GM18858 (cell line): Measurements from ENCODE around the gene NEMP1.
"Not testable (repeated sequence)": the region's sequence is repeated elsewhere in the genome, so short reads cannot be mapped to it uniquely, and the experiment has no call there.

Source experiments
- ATAC-seq: cut with Tn5 transposase; IDR thresholded peaks from one replicate; pipeline ENCODE4 v1.9.1; 2021; ENCODE audit not compliant: unreplicated experiment

NEMP1 gene

DNA sequence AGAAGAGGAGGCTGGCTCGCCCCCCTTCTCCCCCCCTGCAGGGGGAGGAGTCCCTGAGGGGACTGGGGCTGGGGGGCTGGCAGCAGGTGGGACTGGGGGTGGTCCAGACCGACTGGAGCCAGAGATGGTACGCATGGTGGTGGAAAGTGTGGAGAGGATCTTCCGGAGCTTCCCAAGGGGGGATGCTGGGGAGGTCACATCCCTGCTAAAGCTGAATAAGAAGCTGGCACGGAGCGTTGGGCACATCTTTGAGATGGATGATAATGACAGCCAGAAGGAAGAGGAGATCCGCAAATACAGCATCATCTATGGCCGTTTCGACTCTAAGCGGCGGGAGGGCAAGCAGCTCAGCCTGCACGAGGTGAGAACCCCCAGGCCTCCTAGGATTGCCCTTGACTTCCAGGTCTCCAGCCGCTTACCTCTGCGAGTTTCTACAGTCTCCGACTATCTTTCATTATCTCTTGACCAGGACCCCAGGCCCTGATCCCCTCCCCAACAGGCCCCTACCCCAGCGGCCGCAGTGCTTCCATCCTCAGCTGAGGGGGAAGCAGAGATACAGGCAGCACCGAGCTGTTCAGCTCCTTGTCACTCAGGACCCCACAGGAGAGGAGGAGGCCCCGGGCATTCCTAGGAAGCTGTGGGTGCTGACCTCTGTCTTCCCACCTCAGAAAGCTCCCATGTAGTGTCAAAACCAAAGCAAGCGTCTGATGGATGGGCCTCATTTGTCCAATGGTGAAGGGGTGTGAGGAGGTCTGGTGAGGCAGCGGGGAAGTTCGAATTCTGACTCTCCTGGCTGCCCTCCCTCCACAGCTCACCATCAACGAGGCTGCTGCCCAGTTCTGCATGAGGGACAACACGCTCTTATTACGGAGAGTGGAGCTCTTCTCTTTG lies 13.3 kb upstream of the NEMP1 start:
- ATAC-seq = no peak

DNA sequence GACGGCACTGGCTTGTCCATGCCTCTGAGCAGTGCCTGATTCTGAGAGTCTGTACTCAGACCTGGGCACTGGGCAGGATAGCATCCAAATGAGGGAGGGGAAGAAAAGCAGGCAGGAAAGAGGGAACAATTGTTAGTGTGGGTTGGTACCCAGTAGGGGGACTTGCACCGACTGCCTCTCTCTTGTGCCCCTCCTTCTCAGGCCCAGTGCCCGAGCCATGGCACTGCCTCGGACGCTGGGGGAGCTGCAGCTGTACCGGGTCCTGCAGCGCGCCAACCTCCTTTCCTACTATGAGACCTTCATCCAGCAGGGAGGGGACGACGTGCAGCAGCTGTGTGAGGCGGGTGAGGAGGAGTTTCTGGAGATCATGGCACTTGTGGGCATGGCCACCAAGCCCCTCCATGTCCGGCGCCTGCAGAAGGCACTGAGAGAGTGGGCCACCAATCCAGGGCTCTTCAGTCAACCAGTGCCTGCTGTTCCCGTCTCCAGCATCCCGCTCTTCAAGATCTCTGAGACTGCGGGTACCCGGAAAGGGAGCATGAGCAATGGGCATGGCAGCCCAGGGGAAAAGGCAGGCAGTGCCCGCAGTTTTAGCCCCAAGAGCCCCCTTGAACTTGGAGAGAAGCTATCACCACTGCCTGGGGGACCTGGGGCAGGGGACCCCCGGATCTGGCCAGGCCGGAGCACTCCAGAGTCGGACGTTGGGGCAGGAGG lies 12.5 kb upstream of the NEMP1 start:
- no peak for ATAC-seq

DNA sequence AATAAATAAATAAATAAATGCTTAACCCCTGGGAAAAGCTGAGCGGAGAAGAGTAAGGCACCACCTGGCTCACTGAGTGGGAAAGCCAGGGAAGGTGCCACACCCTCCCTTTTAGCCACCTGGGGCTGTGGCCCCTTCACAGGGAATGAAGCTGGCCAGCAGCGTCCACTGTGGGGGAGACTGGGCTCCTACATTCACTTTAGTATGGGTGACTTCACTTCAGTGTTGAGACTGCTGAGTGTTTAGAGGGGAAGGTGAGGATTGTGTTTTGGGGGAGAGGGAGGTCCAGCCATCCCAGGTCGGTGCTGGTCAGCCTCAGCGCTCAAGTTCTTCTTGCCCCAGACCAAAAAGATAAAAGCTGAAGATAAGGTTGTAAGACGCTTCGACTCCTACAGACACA lies 11.9 kb upstream of the NEMP1 start:
- no peak for ATAC-seq

DNA sequence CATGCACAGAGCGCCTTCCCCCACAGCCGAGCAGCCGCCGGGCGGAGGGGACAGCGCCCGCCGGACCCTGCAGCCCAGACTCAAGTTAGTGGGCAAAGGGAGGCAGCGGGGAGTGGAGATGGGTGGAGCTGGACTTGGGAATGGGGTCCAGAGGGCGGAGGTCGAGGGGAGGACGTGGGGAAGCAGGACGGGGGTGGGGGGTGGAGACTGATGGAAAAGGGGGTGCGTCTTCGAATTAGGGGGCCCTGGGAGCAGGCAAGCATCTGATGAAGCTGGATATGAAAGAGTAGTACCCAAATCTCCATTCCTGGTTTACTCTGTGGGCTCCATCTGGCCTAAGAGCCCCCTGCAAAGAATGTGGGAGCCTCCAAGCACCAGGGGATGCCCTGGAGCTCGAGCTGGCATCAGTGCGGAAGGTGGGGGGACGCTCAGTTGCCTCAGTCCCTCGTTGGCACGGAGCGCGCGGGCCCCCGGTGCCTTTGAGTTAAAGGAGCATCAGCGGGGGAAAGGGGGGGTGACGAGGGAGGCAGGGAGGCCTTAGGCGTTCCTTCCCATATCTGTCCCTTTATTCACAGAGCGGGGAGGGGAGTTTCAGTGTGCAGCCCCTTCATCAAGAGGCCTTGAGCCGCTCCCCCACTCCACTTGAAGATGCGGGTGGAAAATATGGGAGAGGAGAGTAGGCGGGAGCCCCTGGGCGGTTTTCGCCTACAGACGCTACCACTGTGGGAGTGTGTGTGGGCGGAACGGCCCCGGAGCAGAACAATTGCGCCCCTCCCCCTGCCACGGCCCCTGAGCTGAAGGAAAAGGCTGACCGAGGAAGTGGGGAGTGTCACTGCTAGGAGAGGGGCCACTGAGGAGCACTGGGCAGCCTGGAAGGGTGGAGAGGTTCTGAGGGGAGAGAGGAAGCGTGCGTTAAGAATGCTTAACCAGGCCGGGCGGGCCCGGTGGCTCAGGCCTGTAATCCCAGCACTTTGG lies 11.0 kb upstream of the NEMP1 start:
- no peak for ATAC-seq

DNA sequence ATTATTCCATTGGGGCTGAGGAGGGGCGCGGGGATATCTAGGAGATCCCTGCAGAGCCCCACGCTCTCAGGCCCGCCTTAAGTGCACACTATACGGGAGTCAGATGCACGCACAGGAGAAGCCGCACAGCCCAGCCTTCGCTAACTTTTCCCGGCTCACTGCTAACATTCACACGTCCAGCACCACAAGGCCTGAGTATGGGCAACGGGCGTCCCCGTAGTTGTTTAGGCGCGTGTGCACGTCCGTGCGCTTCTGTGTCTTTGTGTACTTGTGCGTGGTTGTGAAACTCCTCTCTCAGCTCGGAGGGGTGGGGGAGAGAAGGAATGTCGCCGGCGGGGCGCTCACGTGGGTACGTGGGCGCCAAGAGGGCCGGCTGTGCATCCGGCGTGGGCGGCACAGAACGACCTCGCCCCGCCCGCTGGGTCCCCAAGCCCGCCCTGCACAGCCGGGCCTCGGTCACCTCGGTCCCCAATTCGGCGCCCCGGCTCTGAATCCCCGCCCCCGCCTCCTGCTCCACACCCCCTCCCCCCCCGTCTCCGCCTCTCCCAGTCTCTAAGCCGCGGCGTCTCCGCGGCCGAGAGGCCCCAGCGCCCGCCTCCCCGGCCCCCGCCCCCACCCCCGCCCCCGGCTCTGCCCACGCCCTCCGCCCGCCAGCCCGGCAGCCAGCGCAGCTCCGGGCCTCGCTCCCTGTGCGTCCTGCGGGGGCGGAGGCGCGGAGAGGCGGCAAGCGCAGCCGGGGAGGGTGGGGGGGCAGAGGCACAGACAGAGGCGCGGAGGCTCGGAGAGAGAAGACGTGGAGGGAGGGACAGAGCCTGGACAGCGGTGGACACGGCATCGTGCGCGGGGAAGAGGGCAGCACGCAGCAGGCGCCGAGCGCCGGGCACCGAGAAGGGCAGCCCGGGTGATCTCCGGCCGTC lies 10.0 kb upstream of the NEMP1 start, which contains the start of gene NAB2:
TSS of gene NAB2 (plus strand) at position 761 of the 917 bp plus-strand sequence. CDS start 158 bp downstream, outside the sequence.
- peak; percentile 36 for ATAC-seq

DNA sequence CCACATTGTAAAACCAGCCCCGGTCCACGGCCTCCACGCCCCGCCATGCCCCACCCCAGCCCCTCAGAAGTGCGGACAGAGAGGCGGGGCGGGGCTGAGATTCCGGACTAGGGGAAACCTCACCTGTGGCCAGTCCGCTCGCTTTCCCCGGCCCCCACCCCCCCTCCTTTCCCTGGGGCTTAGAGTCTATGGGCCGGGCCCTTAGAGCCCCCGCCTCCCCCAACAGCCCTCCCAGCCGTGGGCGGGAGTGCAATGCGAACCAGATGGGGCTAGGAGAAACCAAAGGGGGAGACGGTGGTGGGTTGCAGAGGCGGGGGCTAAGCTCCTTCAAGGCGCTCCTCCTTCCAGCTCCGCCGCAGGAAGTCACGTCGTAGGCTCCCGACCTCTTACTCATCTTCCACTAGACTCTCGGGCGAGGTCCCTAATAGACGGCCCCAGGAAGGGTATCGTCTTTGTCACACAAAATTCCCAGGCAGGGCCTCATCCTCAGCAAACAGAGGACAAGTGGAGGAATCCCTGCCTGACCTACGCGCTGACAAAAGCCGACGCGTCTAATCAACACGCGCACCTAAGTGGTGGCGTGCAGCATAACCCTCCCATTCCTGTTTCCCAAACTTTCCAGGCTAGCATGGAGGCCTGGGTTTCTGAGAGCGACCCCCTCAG lies 9.2 kb upstream of the NEMP1 start:
- peak; percentile 23 for ATAC-seq

DNA sequence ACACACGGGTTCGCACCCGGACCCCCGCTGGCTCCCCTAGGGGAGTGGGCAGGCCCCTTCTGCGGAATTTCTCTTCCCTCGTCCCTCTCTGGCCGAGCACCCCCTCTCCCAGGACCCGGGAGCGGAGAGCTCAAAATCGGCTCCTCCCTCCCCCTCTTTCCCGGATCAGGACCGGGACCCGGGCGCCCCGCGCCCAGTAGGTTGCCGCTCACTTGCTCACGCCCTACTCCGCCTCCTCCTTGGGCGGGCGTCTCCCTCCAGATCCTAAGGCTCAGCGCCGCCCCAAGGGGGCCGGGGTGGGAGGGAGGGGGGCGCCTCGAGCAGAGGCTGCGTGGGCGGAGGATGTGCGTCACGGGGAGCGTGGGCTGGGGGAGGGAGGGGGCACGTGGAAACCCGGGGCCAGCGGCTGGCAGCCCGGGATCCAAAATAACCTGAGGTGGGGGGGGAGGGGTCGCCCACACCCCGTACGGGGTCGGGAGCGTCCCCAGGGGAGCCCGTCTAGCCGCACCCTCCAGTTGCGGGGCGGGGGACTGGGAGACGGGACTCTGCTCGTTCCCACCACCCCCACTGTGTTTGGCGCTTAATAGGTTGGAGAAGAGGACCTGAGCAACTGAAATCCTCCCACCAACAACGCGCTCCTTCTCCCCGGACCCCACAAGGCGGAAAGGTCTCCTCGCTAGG lies 8.6 kb upstream of the NEMP1 start:
- ATAC-seq = no peak

DNA sequence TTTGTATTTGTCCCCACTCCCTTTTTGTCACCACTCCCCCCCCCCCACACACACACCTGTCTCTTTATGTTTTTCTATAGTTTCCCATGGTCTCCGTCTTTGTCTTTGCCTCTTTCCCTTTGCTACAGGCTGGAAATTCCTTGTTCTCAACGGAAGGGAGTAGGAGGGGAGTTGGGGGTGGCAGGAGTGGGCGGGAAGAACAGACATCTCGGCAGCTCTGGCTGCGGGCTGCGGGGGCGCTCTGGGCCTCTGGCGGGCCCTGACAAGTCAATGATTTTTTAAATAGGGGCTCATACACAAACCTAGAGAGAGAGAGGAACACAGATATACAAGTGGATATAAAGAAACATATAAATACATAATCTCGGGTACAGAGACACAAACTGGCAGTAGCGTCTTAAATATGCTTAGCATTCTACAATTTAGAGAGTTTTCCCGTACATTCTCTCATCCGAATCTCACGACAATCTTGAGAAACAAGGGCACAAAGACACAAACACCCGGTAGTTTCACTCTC lies 8.0 kb upstream of the NEMP1 start:
- ATAC-seq = no peak

DNA sequence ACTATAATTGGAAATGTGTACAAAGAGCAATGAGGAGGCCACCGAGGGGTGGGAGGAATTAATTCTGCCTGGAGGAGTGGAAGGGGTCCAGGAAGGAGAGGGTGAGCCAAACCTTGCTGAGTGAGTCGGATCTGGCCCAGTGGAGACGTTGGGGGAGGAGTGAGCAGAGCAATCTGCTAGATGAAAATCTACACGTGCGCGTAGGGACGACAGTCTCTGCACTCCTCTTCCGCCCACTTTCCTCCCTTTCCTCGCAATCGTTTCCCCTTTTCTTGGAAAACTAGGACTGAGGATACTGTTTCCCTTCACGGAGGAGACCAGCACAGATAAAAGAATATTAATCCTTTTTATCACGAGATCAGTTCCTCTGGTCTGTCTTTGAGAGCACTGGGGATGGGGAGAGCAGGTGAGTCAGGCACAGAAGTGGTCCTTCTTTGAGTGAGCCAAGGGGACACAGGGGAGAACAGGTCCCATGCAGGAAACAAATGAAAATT lies 7.5 kb upstream of the NEMP1 start:
- no peak for ATAC-seq

DNA sequence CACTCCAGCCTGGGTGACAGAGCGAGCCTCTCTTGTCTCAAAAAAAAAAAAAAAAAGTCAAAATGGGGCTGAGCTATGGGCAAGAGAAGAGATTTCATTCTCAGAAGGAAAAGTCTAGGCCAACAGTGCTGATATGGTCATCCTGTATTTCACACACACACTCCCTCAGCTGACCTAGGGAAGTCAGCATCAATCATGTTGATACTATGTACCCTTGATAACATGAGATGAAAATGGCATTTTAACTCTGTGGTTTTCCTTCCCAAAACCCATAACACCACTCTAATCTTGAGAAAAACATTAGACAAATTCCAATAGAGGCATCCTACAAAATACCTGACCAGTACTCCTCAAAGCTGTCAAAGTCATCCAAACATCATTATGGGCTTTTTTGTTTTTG lies 2.3 kb upstream of the NEMP1 start:
- ATAC-seq = no peak

DNA sequence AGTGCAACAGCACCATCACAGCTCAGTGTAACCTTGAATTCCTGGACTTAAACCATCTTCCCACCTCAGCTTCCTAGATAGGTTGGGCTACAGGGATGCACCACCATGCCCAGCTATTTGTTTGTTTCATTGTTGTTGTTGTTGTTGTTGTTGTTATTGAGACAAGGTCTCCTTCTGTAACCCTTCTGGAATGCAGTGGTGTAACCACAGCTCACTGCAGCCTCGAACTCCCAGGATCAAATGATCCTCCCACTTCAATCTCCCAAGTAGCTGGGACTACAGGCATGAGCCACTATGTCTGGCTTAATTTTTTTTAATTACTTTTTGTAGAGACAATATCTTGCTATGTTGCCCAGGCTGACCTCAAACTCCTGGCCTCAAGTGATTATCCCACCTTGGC lies 1.2 kb upstream of the NEMP1 start:
- ATAC-seq = no peak

DNA sequence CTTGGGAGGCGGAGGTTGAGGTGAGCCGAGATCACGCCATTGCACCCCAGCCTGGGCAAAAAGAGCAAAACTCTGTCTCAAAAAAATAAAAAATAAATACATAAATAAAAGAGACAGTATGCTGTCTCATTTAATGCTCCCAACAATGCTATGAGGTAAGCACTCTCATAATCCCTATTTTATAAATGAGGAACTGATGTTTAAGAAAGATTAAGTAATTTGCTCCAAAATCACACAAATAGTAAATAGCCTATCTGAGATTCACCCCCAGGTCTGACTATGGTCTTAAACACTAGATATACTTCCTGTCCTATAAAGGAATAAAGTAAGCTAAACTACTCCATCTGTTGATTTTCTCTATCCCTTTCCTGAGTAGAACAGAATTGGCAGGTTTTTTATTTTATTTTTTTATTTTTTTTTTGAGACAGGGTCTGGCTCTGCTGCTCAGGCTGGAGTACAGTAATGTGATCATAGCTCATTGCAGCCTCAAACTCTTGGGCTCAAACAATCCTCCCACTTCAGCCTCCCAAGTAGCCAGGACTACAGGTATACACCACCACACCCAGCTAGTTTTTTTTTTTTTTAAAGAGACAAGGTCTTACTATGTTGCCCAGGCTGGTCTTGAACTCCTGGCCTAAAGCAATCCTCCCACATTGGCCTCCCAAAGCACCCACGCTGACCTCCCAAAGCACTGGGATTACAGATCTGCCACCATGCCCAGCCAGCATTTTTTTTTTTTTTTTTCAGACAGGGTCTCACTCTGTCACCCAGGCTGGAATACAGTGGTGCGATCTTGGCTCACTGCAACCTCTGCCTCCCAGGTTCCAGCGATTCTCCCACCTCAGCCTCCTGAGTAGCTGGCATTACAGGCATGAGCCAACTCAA lies 4.8 kb downstream of the NEMP1 start:
- not testable (repeated sequence) for ATAC-seq

DNA sequence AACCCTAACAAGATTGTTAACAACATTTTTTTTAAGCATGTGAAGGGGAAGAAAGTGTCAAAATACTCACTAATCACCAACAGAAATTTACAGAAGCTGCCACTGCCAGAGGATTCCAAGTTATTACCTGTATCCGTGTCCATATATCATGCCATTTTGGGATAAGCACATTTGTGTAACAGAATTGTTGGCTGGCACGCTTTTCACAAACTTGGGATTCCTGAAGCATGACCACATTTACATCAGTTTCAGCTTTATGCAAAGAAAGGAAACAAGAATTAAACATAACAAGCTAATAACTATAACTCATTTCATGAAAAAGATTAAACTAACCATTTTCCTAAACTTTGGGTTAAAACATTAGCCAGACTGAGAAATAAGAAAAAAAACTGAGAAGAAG lies 5.9 kb downstream of the NEMP1 start:
- no peak for ATAC-seq

DNA sequence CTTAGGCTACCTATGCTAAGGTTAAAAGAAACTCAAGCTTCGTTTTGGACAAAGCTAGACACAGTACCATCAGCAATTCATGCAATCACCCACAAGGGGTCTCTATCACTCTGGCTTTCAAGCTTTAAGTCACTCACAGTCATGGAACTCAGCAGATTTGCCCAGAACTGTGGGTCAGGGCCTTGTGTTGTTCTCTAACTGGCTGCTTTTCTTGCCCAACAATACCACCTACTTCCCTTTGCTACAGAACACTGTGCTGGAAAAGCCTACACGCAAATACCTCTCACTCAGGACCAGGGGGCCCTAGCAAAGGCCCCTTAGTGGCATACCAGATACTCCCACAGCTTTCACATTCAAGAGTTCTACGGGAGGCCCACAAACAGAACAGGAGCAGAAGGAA lies 9.1 kb downstream of the NEMP1 start:
- ATAC-seq = peak; percentile 80

DNA sequence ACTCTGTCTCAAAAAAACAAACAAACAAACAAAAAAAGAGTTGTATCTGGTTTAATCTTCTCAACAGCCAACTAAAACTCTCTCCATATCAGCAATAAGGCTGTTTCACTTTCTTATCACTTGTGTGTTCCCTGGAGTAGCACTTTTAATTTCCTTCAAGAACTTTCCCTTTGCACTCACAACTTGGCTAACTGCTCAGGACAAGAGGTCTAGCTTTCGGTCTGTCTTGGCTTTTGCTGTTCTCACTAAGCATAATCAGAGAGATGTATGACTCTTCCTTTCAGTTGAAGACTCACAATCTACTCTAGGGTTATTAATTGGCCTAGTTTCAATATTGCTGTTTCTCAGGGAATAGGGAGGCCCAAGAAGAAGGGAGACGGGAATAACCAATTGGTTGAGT lies 12.3 kb downstream of the NEMP1 start:
- no peak for ATAC-seq

DNA sequence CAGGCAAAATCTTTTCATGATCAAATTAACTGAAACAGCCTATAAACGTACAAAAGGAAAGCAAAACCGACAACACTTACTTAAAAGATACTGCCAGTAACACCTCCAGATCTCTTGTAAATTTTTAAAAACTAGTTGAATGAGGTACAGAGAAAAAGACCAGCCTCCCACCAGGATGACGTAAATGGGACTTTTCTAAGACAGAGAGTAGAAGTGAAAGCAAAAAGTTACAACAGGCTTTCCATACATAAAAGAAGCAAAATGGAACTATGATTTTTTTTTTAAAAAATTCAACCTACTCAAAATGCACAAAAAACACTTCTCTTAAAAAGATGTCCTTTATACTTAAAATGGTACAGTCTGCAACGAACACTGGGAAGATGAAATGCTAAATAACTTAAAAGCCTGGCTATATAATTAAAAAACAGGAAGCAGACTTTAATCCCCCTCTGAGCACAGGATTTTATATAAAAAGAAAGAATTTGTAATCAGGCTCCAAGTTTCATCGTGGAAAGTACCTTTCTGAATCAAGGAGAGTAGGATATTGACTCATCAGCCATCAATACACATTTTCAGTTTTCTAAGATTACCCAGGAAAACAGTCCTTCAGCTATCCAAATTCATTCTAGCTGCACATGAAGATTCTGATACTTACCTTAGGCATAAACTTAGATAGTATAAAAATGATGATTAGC lies 14.5 kb downstream of the NEMP1 start:
- ATAC-seq = peak; percentile 81

DNA sequence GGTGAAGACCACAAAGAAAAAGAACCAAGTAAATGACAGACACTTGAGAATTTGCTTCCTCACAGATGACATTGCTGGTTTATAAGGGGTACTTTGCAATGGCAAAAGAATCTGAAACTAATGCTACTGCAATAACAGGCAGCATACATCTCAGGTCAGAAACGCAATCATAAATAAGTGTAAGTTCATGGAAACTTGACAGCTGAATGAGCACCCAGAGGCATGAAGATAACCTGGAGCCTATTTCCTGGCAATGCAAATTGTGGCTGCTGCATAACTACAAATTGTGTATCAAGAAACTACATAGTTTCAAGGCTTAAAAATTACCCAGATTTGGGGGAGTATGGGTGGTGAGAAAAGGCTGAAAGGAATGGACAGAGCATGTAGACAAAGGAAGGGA lies 20.1 kb downstream of the NEMP1 start:
- peak; percentile 38 for ATAC-seq
